WTC11 (cell line): Measurements from ENCODE around the gene IRF4. TPM values are rescaled to one million over a fixed set of nuclear protein-coding genes. Genes with fewer than 3 reads are reported as not detected.

Source experiments
- ATAC-seq: fragments of 200-7000 bp; cut with Tn5 transposase; 2 replicates; pipeline ENCODE4 v1.10.0; 2021; ENCODE audit warnings: mild to moderate bottlenecking, moderate library complexity
- CTCF ChIA-PET: fragments of 300-600 bp; sonication (Branson Sonifier 250); formaldehyde crosslinking; loops from one replicate; lab custom pipeline; 2021; ENCODE audit warnings: antibody characterized with exemption; lab: Charles Lee
- POLR2A ChIA-PET: fragments of 350-600 bp; sonication (Branson Sonifier 250); formaldehyde crosslinking; loops from one replicate; lab custom pipeline; 2021; ENCODE audit warnings: antibody characterized with exemption; lab: Charles Lee
- DNase-seq: peaks from one replicate; pipeline ENCODE4 v3.0.0; 2021; ENCODE audit warnings: low spot score
- H3K27ac Mint-ChIP-seq: 2 replicates; pipeline ENCODE4 v1.8.0; 2021; ENCODE audit warnings: mixed read lengths
- H3K27me3 Mint-ChIP-seq: 2 replicates; pipeline ENCODE4 v1.8.0; 2021; ENCODE audit warnings: low read depth, mild to moderate bottlenecking, moderate library complexity, mixed read lengths
- H3K36me3 Mint-ChIP-seq: 2 replicates; pipeline ENCODE4 v1.8.0; 2021; ENCODE audit warnings: mixed read lengths
- H3K4me1 Mint-ChIP-seq: 2 replicates; pipeline ENCODE4 v1.8.0; 2022; ENCODE audit warnings: mixed read lengths
- H3K4me3 Mint-ChIP-seq: 2 replicates; pipeline ENCODE4 v1.8.0; 2021; ENCODE audit warnings: mild to moderate bottlenecking, moderate library complexity, mixed read lengths
- H3K9me3 Mint-ChIP-seq: 2 replicates; pipeline ENCODE4 v1.8.0; 2021; ENCODE audit warnings: mixed read lengths
- CBFB ChIP-seq: sonication (generic); formaldehyde crosslinking; IDR thresholded peaks from 2 replicates; pipeline ENCODE4 v1.8.1; 2022; ENCODE audit warnings: mild to moderate bottlenecking, low read depth, missing genetic modification reagents
- FOXJ3 ChIP-seq: sonication (generic); formaldehyde crosslinking; IDR thresholded peaks from 2 replicates; pipeline ENCODE4 v1.9.0; 2021; ENCODE audit warnings: missing genetic modification reagents, mild to moderate bottlenecking, borderline replicate concordance
- GTF2I ChIP-seq: fragments of 250-450 bp; sonication (Bioruptor Pico); conservative IDR thresholded peaks from 2 replicates; pipeline ENCODE4 v1.4.0; 2021; ENCODE audit warnings: mild to moderate bottlenecking
- IRF2 ChIP-seq: sonication (generic); formaldehyde crosslinking; IDR thresholded peaks from 2 replicates; pipeline ENCODE4 v1.8.0; 2022; ENCODE audit warnings: low read depth, missing genetic modification reagents, borderline replicate concordance
- JUN ChIP-seq: sonication (generic); formaldehyde crosslinking; IDR thresholded peaks from 2 replicates; pipeline ENCODE4 v1.8.0; 2023; ENCODE audit warnings: mild to moderate bottlenecking, missing genetic modification reagents
- KAT7 ChIP-seq: sonication (generic); formaldehyde crosslinking; IDR thresholded peaks from 2 replicates; pipeline ENCODE4 v1.8.1; 2023; ENCODE audit warnings: missing genetic modification reagents, mild to moderate bottlenecking, borderline replicate concordance
- MXD4 ChIP-seq: fragments of 250-450 bp; sonication (Bioruptor Pico); IDR thresholded peaks from 2 replicates; pipeline ENCODE4 v1.8.0; 2021; ENCODE audit warnings: mild to moderate bottlenecking, moderate library complexity, borderline replicate concordance
- MYBL2 ChIP-seq: sonication (generic); formaldehyde crosslinking; IDR thresholded peaks from 2 replicates; pipeline ENCODE4 v1.8.1; 2023; ENCODE audit warnings: mild to moderate bottlenecking, moderate library complexity, missing genetic modification reagents
- NFATC4 ChIP-seq: fragments of 250-450 bp; sonication (Bioruptor Pico); IDR thresholded peaks from 2 replicates; pipeline ENCODE4 v1.9.0; 2021; ENCODE audit warnings: mild to moderate bottlenecking
- NFYB ChIP-seq: sonication (generic); formaldehyde crosslinking; conservative IDR thresholded peaks from 2 replicates; pipeline ENCODE4 v1.8.0; 2022; ENCODE audit warnings: low read depth, missing genetic modification reagents
- NR1H2 ChIP-seq: sonication (generic); formaldehyde crosslinking; IDR thresholded peaks from 2 replicates; pipeline ENCODE4 v1.9.0; 2021; ENCODE audit warnings: mild to moderate bottlenecking, moderate library complexity, missing genetic modification reagents
- OVOL2 ChIP-seq: fragments of 250-450 bp; sonication (Bioruptor Pico); IDR thresholded peaks from 2 replicates; pipeline ENCODE4 v1.9.0; 2021; ENCODE audit warnings: mild to moderate bottlenecking, borderline replicate concordance
- RELA ChIP-seq: sonication (generic); formaldehyde crosslinking; IDR thresholded peaks from 2 replicates; pipeline ENCODE4 v1.8.1; 2022; ENCODE audit warnings: missing genetic modification reagents, mild to moderate bottlenecking, borderline replicate concordance
- RORB ChIP-seq: fragments of 250-450 bp; sonication (Bioruptor Pico); IDR thresholded peaks from 2 replicates; pipeline ENCODE4 v1.9.0; 2021; ENCODE audit warnings: mild to moderate bottlenecking
- TEAD1 ChIP-seq: sonication (generic); formaldehyde crosslinking; IDR thresholded peaks from 2 replicates; pipeline ENCODE4 v1.8.0; 2022; ENCODE audit warnings: mild to moderate bottlenecking, missing genetic modification reagents
- TP53 ChIP-seq: sonication (generic); formaldehyde crosslinking; IDR thresholded peaks from 2 replicates; pipeline ENCODE4 v1.8.1; 2023; ENCODE audit warnings: mild to moderate bottlenecking, missing genetic modification reagents
- ZNF317 ChIP-seq: sonication (generic); formaldehyde crosslinking; IDR thresholded peaks from 2 replicates; pipeline ENCODE4 v1.8.1; 2023; ENCODE audit warnings: low read depth, mild to moderate bottlenecking, moderate library complexity, missing genetic modification reagents, borderline replicate concordance
- ZNF671 ChIP-seq: fragments of 250-450 bp; sonication (Bioruptor Pico); IDR thresholded peaks from 2 replicates; pipeline ENCODE4 v1.8.0; 2021; ENCODE audit warnings: mild to moderate bottlenecking
- total RNA-seq: library from RNA; stranded (reverse); gene quantifications from 3 replicates; pipeline ENCODE4 v1.2.3, GENCODE V29; 2021
- TF ChIP-seq, protein P1 (sequence below): sonication (generic); formaldehyde crosslinking; IDR thresholded peaks from 2 replicates; pipeline ENCODE4 v1.8.1; 2023; ENCODE audit warnings: mild to moderate bottlenecking, missing genetic modification reagents
- TF ChIP-seq, protein P2 (sequence below): sonication (generic); formaldehyde crosslinking; IDR thresholded peaks from 2 replicates; pipeline ENCODE4 v1.8.1; 2022; ENCODE audit warnings: low read depth, missing genetic modification reagents, borderline replicate concordance
- TF ChIP-seq, protein P3 (sequence below): fragments of 200-600 bp; IDR thresholded peaks from 2 replicates; pipeline ENCODE4 v1.8.0; 2022; ENCODE audit warnings: antibody characterized with exemption

Gene IRF4
- total RNA-seq, 1 experiment from 2014 or later, result 1.6 TPM

DNA sequence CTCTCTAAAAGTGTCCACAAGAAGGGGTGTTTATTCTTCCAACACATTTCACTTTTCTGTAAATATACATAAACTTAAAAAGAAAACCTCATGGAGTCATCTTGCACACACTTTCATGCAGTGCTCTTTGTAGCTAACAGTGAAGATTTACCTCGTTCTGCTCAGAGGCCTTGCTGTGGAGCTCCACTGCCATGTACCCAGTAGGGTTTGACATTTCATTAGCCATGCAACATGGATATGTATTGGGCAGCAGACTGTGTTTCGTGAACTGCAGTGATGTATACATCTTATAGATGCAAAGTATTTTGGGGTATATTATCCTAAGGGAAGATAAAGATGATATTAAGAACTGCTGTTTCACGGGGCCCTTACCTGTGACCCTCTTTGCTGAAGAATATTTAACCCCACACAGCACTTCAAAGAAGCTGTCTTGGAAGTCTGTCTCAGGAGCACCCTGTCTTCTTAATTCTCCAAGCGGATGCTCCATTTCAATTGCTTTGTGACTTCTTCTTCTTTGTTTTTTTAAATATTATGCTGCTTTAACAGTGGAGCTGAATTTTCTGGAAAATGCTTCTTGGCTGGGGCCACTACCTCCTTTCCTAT is 17.9 kb downstream of the IRF4 start (continued):
- no peak for TF ChIP-seq MXD4 (CRISPR knock-in tag)
- TF ChIP-seq, all 79 proteins: peak for 0

DNA sequence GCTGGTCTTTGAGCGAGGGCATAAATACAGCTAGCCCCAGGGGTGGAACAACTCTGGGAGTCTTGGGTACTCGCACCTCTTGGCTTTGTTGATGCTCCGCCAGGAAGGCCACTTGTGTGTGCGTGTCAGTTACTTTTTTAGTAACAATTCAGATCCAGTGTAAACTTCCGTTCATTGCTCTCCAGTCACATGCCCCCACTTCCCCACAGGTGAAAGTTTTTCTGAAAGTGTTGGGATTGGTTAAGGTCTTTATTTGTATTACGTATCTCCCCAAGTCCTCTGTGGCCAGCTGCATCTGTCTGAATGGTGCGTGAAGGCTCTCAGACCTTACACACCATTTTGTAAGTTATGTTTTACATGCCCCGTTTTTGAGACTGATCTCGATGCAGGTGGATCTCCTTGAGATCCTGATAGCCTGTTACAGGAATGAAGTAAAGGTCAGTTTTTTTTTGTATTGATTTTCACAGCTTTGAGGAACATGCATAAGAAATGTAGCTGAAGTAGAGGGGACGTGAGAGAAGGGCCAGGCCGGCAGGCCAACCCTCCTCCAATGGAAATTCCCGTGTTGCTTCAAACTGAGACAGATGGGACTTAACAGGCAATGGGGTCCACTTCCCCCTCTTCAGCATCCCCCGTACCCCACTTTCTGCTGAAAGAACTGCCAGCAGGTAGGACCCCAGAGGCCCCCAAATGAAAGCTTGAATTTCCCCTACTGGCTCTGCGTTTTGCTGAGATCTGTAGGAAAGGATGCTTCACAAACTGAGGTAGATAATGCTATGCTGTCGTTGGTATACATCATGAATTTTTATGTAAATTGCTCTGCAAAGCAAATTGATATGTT is 19.2 kb downstream of the IRF4 start:
- POLR2A ChIA-PET, result interaction anchor here (1.0 kb wide), 1 partner anchor 19 kb away, joined by 3 read pairs; the partner anchor contains the start of gene IRF4
- Mint-ChIP-seq H3K36me3 (peaks cover 9% of the 10 kb centered on the region), H3K27ac (peak overlapping the region; percentile 6; the same call in 1 of the 2 replicates), H3K27me3 (no peaks in the 10 kb centered on the region)
- CTCF ChIA-PET, result interaction anchor here (0.8 to 1.6 kb wide), 3 partner anchors 194 to 366 kb away, joined by 3 to 4 read pairs (median 4); no protein-coding TSS in a partner anchor
- TF ChIP-seq ZNF317 (CRISPR knock-in tag) (no peak), NFYB (CRISPR knock-in tag) (no peak), OVOL2 (CRISPR knock-in tag) (no peak), CBFB (no peak), FOXJ3 (CRISPR knock-in tag) (no peak), JUN (CRISPR knock-in tag) (no peak), RELA (no peak), MXD4 (CRISPR knock-in tag) (no peak), TEAD1 (no peak), IRF2 (CRISPR knock-in tag) (no peak), KAT7 (CRISPR knock-in tag) (no peak)
- TF ChIP-seq, protein P1, sequence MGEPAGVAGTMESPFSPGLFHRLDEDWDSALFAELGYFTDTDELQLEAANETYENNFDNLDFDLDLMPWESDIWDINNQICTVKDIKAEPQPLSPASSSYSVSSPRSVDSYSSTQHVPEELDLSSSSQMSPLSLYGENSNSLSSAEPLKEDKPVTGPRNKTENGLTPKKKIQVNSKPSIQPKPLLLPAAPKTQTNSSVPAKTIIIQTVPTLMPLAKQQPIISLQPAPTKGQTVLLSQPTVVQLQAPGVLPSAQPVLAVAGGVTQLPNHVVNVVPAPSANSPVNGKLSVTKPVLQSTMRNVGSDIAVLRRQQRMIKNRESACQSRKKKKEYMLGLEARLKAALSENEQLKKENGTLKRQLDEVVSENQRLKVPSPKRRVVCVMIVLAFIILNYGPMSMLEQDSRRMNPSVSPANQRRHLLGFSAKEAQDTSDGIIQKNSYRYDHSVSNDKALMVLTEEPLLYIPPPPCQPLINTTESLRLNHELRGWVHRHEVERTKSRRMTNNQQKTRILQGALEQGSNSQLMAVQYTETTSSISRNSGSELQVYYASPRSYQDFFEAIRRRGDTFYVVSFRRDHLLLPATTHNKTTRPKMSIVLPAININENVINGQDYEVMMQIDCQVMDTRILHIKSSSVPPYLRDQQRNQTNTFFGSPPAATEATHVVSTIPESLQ (CRISPR knock-in tag), result no peak
- TF ChIP-seq, protein P2, sequence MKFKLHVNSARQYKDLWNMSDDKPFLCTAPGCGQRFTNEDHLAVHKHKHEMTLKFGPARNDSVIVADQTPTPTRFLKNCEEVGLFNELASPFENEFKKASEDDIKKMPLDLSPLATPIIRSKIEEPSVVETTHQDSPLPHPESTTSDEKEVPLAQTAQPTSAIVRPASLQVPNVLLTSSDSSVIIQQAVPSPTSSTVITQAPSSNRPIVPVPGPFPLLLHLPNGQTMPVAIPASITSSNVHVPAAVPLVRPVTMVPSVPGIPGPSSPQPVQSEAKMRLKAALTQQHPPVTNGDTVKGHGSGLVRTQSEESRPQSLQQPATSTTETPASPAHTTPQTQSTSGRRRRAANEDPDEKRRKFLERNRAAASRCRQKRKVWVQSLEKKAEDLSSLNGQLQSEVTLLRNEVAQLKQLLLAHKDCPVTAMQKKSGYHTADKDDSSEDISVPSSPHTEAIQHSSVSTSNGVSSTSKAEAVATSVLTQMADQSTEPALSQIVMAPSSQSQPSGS (CRISPR knock-in tag), result no peak
- TF ChIP-seq, protein P3, sequence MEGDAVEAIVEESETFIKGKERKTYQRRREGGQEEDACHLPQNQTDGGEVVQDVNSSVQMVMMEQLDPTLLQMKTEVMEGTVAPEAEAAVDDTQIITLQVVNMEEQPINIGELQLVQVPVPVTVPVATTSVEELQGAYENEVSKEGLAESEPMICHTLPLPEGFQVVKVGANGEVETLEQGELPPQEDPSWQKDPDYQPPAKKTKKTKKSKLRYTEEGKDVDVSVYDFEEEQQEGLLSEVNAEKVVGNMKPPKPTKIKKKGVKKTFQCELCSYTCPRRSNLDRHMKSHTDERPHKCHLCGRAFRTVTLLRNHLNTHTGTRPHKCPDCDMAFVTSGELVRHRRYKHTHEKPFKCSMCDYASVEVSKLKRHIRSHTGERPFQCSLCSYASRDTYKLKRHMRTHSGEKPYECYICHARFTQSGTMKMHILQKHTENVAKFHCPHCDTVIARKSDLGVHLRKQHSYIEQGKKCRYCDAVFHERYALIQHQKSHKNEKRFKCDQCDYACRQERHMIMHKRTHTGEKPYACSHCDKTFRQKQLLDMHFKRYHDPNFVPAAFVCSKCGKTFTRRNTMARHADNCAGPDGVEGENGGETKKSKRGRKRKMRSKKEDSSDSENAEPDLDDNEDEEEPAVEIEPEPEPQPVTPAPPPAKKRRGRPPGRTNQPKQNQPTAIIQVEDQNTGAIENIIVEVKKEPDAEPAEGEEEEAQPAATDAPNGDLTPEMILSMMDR, result no peak
- TF ChIP-seq, all 79 proteins: peak for 0
- no peak overlapping the region for H3K4me3 Mint-ChIP-seq
- peaks cover 24% of the 10 kb centered on the region for H3K4me1 Mint-ChIP-seq
- no peak for ATAC-seq
- no peak for DNase-seq
- H3K9me3 Mint-ChIP-seq, result peaks cover 17% of the 10 kb centered on the region

DNA sequence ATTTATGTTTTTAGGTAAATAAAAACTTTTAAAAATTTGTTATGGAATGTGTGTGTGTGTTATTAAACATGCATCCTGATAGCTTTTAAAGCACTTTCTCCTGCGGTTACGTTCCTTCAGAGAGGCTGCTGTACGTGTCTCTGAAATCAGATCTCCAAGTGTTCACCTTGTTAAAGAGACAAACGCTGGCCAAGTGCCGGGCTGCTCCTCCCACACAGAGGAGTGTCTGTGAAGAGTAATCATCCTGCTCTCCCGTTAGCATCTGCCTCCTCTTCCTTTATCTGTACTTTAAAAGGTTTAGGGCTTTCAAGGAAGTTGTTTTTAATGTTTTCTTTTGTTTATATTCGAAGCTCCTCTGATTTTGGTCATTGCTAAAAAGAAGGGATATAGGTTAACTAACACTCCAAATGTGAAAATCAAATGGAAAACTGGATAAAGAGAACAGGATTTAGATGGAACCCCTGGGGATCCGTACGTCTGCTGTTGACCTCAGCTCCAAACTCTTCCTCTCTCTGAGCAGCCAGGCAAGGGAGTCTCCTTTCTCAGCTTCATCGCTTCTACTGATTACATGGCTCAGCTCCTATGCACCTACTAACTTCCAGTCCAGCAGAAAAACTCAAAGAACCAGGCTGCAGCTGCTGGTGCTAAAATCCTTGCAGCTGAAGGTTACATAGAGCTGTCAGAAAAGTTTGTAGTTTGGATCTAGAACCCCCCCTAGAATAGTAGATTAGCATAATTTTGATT is 20.0 kb downstream of the IRF4 start:
- peaks cover 13% of the 10 kb centered on the region for H3K36me3 Mint-ChIP-seq
- peaks cover 24% of the 10 kb centered on the region for H3K4me1 Mint-ChIP-seq
- peaks cover 23% of the 10 kb centered on the region for H3K9me3 Mint-ChIP-seq
- ATAC-seq (no peak), DNase-seq (no peak)
- H3K4me3 Mint-ChIP-seq, result no peak overlapping the region
- CTCF ChIA-PET, result interaction anchor here (0.7 to 1.6 kb wide), 4 partner anchors 11 to 365 kb away, joined by 3 to 5 read pairs (median 4); no protein-coding TSS in a partner anchor
- H3K27ac Mint-ChIP-seq, result no peak overlapping the region
- POLR2A ChIA-PET, result interaction anchor here (1.0 kb wide), 1 partner anchor 20 kb away, joined by 3 read pairs; the partner anchor contains the start of gene IRF4
- H3K27me3 Mint-ChIP-seq, result no peaks in the 10 kb centered on the region
- no peak for TF ChIP-seq NFATC4 (CRISPR knock-in tag)
- TF ChIP-seq NR1H2 (CRISPR knock-in tag), result no peak
- TF ChIP-seq GTF2I, result no peak
- TF ChIP-seq TP53, result no peak
- TF ChIP-seq RORB (CRISPR knock-in tag), result no peak
- TF ChIP-seq MYBL2 (CRISPR knock-in tag), result no peak
- no peak for TF ChIP-seq NFYB (CRISPR knock-in tag)
- TF ChIP-seq, protein P1 (CRISPR knock-in tag), result no peak
- no peak for TF ChIP-seq ZNF671 (CRISPR knock-in tag)
